ENCODE results near the gene RAB34.

RAB34 gene

GRCh38 chr17:28689011-28689410 lies 28.7 kb downstream of the RAB34 start:
- DNase-seq (ENCODE audit: low read depth, low spot score), result no peak
- in situ Hi-C loops (cut with HindIII; ENCODE audit: low sequenced_read_pairs), result no loop called here
- H3K4me3 ChIP-seq (ENCODE audit: low read depth, low read length), result no peak overlapping the region
- TF ChIP-seq CTCF (IDR thresholded peaks at IDR 0.05; ENCODE audit: low read depth, low read length), result no peak

GRCh38 chr17:28688481-28688880 lies 29.2 kb downstream of the RAB34 start:
- in situ Hi-C loops (cut with HindIII; ENCODE audit: low sequenced_read_pairs), result no loop called here

GRCh38 chr17:28686296-28686695 lies 31.4 kb downstream of the RAB34 start:
- TF ChIP-seq CTCF (IDR thresholded peaks at IDR 0.05; ENCODE audit: low read depth, low read length), result no peak
- H3K4me3 ChIP-seq (ENCODE audit: low read depth, low read length), result no peak overlapping the region
- in situ Hi-C loops (cut with HindIII; ENCODE audit: low sequenced_read_pairs), result no loop called here
- DNase-seq (ENCODE audit: low read depth, low spot score), result no peak

More at GRCh38 chr17:28688481-28688880, 29.2 kb downstream of the RAB34 start:
- no peak for TF ChIP-seq CTCF (IDR thresholded peaks at IDR 0.05; ENCODE audit: low read depth, low read length)
- H3K4me3 ChIP-seq (ENCODE audit: low read depth, low read length), result no peak overlapping the region
- no peak for DNase-seq (ENCODE audit: low read depth, low spot score)

GRCh38 chr17:28685366-28685765 lies 32.3 kb downstream of the RAB34 start:
- in situ Hi-C loops (cut with HindIII; ENCODE audit: low sequenced_read_pairs), result no loop called here
- no peak for TF ChIP-seq CTCF (IDR thresholded peaks at IDR 0.05; ENCODE audit: low read depth, low read length)
- DNase-seq (ENCODE audit: low read depth, low spot score), result no peak
- H3K4me3 ChIP-seq (ENCODE audit: low read depth, low read length), result no peak overlapping the region

GRCh38 chr17:28684963-28685362 lies 32.7 kb downstream of the RAB34 start:
- in situ Hi-C loops (cut with HindIII; ENCODE audit: low sequenced_read_pairs), result no loop called here
- peak; percentile 11 for TF ChIP-seq CTCF (IDR thresholded peaks at IDR 0.05; ENCODE audit: low read depth, low read length)
- no peak overlapping the region for H3K4me3 ChIP-seq (ENCODE audit: low read depth, low read length)
- no peak for DNase-seq (ENCODE audit: low read depth, low spot score)

GRCh38 chr17:28682655-28683054 lies 35.0 kb downstream of the RAB34 start:
- no peak for DNase-seq (ENCODE audit: low read depth, low spot score)
- in situ Hi-C loops (cut with HindIII; ENCODE audit: low sequenced_read_pairs), result no loop called here
- TF ChIP-seq CTCF (IDR thresholded peaks at IDR 0.05; ENCODE audit: low read depth, low read length), result no peak
- no peak overlapping the region for H3K4me3 ChIP-seq (ENCODE audit: low read depth, low read length)

GRCh38 chr17:28675980-28676379 lies 41.7 kb downstream of the RAB34 start:
- no peak overlapping the region for H3K4me3 ChIP-seq (ENCODE audit: low read depth, low read length)
- peak; percentile 28 for TF ChIP-seq CTCF (IDR thresholded peaks at IDR 0.05; ENCODE audit: low read depth, low read length)
- in situ Hi-C loops (cut with HindIII; ENCODE audit: low sequenced_read_pairs), result no loop called here
- DNase-seq (ENCODE audit: low read depth, low spot score), result no peak

Measured in astrocyte of the spinal cord (primary cell).